ENCODE measurements around the gene PRPSAP1.

DNA sequence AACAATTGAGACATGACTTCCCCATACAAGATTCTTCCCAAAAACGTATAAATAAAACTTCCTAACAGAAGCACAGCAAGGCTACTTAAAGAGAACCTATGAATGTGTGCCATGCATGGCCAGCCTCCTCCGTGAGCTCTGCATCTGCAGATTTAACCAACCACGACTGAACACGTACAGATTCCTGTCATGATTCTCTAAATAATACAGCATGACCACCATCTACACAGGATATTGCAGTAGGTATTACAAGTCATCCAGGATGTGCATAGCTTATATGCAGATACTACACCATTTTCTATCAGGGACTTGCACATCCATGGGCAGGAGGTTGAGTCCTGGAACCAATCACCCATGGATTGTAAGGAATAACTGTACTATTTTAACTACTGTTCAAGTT, 44.3 kb downstream of the PRPSAP1 start:
- TF ChIP-seq, protein P1, sequence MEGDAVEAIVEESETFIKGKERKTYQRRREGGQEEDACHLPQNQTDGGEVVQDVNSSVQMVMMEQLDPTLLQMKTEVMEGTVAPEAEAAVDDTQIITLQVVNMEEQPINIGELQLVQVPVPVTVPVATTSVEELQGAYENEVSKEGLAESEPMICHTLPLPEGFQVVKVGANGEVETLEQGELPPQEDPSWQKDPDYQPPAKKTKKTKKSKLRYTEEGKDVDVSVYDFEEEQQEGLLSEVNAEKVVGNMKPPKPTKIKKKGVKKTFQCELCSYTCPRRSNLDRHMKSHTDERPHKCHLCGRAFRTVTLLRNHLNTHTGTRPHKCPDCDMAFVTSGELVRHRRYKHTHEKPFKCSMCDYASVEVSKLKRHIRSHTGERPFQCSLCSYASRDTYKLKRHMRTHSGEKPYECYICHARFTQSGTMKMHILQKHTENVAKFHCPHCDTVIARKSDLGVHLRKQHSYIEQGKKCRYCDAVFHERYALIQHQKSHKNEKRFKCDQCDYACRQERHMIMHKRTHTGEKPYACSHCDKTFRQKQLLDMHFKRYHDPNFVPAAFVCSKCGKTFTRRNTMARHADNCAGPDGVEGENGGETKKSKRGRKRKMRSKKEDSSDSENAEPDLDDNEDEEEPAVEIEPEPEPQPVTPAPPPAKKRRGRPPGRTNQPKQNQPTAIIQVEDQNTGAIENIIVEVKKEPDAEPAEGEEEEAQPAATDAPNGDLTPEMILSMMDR (IDR thresholded peaks at IDR 0.05), result no peak
- TF ChIP-seq EP300 (IDR thresholded peaks at IDR 0.05) (no peak), POLR2A (IDR thresholded peaks at IDR 0.05) (no peak), POLR2AphosphoS5 (IDR thresholded peaks at IDR 0.05) (no peak)

Measured in sigmoid colon (tissue), 4 donors.